ENCODE data around the gene MSI2.
"Not testable (repeated sequence)": the region's sequence is repeated elsewhere in the genome, so short reads cannot be mapped to it uniquely, and the experiment has no call there.

The MSI2 gene

DNA sequence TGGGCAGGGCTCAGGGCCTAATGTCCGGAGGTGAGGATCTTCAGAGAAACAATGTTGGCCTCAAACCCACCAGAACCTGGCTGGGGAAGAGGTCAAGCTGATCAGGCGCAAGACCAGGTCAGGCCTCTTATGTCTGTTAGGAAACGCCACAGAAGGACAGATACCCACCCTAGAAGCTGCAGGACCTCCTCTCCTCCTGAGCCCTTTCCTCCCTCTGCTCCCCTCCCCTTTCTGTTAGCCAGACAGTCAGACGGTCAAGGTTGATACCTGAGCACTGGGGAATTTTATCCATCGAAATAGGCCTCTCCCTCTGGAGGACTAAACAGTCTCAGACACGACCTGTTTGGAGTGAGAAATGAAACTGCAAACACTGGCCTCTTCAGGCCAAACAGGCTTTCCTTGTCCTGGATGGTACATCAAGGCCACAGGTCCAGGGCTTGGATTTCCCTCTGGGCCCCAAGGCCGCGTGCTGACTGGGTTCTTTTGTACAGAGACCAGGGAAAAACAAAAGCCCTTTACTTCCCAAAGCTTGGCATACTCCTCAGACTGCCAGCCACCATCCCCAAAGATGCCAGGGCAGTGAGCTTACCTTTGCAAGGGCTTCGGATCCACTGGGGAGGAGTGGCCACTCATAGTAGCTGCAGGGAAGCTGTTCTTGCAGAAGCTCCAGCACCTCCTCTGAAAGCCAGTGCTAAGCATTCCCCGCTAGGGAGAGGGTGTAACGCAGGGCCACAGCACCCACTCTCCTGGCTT, 353.0 kb downstream of the MSI2 start:
- no peak for DNase-seq

DNA sequence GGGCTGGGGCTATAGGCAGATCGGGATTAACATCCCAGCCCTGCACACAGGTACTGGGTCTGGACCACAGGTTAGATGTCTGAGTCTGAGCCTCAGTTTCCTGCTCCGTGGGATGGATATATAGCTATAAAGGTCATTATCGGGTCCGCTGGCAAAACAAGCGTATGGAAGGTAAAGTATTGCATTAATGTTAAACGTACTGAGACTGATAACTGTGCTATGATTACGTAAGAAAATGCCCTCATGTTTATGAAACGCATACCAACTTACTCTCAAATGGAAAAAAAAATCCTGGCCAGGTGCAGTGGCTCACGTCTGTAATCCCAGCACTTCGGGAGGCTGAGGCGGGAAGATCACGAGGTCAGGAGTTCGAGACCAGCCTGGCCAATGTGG, 353.6 kb downstream of the MSI2 start:
- no peak for DNase-seq

DNA sequence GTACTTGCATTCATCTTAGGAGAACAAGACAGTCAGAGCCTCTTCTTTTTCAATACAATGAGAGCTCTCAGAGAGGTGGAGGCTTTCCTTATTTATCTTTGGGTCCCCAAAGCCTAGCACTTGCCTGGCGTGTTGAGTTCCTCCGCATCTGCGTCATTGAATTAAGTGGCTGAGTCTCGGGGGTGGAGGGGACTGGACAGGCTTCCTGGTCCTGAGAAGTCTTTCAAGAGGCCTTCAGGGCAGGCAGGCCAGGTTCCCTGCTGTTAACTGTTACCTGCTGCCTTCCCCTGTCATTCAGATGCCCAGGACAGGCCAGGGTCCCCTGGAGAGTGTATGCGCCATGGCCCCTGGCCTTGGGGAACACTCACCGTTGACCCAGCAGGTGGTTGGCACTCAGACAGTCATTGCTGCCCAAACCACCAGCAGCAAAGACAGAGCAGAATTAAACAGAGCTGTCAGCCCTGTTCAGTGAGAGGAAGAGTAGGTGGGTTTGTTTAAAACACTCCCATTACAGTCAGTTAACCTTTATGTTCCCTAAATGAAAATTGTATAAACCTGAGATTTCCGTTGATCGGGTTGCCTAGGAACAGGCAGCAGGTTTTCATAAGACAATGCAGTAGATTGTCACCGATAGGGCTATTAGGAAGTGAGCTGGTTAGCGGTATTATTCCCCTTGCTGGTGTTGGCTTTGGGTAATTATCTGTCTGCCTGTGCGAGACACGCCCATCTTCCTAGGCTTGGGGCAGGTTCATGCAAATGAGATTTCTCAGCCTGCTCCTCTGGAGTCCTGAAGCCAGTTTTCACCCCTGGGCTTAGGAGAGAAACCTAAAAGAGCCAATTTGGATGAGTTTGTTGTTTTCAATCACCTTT, 356.1 kb downstream of the MSI2 start:
- DNase-seq = no peak

DNA sequence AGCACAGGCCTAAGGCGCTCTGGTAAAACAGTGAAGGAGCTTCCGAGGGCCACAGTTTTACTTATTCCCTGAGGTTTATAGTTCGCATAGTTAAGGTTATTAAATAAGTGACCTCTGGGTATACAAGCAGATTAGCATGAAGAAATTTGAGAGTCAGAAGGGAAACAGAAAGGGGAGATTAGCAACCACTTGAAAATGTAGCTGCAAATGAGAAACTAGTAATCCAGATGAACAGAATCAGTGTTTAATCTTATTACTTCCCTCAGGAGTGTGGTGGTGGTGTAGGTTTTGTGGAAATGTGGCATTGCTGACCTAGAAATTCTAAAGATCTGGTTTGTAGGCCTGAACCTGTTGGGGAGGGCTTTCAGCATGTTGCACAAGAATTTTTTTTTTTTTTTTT, 358.4 kb downstream of the MSI2 start:
- DNase-seq = no peak

DNA sequence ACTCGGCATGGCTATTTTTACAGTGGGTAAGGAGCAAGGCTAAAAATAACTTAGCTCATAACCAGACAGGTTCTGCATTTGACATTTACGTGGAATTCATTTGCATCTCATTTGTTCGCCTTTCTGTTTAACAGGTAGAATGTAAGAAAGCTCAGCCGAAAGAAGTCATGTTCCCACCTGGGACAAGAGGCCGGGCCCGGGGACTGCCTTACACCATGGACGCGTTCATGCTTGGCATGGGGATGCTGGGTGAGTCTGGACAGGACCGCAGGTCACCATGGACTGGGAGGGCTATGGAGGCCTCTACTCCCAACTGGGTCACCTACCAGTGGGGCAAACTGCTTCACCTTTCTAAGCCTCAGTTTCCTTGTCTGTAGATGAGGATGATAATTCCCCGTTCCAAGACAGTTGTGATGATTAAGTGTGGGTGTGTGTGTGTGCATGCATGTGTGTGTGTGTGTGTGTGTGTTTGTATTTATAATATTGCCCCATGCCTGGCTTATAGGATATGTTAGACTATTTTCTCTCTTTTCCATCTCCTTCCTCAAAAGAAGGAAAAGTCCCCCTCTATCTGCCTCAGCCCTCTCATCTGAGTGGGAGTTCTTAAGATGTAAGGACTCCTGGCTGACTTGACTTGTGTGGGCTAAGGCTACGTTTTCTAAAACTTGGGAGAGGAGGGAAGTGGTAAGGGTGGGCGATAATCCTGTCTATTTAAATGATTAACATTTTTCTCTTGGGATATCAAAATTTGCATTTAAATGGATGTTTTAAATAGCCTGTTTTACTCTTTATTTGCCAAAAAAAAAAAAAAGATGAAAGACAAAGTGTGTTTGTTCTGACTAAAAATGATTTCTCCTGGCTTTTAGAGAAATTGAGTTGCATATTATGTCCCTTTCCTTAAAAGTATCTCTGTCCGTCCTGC, 359.8 kb downstream of the MSI2 start:
- no peak for DNase-seq

DNA sequence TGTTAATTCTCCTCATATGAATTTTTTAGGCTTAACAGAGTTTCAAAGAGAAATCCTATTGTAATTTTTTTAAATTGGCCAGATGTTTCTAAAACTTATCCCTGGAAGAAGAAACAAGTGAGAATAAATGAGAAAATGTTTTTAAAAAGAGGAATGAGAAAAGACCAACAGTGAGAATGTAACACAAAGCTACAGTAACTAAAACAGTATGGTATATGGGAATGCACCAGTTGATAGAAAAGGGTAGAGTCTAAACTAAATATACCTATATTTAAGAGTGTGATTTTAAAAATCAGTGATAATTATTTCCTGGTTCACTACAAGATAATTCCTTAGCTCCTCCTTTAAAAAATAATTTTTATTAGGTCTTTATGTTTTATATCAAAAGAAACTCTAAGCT, 360.9 kb downstream of the MSI2 start:
- DNase-seq = no peak

DNA sequence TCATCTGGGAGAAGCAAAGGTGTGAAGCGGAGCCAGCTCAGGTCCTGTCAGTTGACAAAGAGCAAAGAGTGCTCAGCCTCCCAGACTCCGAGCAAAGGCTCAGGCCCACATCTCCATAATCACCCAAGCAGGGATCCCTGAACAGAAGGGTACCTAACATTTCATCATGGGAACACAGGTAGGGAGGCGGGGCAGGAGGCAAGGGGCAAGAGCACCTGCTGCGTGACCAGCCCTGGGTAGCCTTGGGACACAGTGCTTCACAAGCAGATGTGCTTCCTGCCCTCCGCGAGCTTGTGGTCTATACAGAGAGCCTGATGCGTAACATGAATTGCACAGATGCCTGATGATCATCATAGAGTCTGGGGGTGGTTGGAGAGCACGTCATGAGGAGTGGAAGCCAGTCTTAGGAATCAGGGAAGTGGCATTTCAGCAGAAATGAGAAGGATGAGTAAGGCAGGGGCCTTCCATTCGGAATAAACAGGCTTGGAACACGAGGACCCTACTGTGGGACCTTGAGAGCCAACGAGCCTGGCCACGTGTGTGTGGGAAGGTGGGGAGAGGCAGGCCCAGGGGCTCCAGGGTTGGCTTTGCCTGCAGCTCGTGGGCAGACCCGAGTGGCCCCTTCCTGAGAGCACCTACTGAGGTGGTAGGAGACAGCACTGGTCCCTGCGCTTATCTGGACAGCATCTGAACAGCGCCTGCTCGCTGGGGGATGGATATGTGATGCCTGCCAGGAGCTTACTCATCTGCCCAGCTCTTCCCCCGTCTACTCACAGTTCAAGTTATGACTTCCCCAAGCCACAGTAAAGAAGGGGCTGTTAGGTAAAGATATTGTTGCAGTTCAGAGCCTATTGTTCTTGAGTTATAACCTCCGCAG, 363.0 kb downstream of the MSI2 start:
- DNase-seq = no peak

DNA sequence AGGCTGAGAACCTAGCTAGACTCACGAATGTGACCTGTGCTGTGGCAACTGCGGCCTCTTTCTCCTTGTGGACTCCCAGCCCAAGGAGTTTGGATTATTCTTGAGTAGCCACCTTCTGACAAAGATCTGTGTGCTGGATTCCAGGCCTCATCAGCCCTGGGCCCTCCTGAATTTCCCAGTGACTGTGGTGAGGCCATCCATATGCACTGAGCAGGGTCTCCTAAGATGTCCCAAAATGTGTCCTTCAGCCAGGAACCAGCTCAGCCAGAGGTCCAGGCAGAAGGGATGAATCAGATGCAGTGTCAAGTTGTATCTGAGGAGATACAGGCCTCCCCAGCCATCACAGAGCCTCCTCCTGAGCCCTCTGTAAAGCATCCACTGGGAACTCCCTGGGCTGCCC, 364.3 kb downstream of the MSI2 start:
- DNase-seq = no peak

DNA sequence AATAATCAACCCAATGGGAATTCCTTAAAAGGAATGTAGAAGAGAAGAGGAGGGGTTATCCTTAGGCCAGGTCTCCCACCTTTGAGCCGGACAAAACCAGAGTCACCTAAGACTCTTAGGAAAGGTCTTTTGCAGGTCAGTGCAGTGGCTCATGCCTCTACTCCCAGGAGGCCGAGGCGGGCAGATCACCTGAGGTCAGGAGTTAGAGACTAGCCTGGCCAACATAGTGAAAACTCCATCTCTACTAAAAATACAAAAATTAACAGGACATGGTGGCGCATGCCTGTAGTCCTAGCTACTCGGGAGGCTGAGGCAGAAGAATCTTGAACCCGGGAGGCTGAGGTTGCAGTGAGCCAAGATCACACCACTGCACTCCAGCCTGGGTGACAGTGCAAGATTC, 365.5 kb downstream of the MSI2 start:
- not testable (repeated sequence) for DNase-seq

DNA sequence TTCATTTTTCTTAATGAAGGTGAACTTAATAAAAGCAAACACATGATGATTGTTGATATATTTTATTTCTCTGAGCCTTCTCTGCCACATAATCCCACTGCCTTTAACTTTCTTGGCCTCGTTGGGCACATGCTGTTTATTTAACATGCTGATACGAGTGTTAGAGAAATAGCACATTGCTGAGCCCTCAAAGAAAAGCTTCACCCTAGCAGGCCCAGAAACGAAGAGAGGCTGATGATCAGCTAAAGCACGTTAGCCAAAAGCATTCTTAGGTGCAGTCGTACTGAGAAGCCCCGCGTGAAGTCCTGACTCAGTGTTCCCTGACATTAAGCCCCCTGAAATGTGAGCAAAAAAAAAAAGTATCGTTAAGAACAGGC, 366.0 kb downstream of the MSI2 start:
- DNase-seq = no peak

DNA sequence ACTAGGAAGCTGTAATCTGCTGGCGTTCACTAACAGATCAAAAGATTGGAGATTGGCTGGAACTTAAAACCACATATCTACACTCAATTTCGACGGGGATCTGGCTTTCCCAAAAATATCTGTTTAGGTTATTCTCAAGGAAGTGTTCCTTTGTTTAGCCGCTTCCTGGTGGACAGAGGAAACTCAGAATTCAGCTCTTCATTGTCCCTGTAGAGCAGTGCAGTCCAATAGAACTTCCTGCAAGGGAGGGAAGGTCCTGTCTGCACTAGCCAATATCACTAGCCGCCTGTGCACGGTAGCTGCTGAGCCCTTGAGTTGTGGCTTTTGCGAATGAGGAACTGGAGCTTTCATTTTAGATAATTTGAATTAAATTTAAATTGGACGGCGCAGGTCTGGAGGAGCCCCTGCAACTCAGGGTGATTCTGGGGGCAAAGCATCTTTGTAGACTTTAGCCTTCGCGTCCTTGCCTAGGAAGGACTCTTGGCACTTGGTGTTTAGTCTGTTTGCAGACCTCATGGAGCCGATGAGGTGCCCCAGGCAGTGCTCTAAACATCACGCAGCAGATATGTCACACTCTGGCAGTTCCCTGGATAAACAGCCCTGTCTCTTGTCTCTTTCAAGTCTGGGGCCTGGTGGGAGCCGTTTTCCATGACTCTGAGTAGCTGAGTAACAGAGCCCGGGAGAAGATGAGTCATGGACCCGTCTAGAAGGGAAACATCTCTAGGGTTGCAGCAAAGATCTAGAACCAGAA, 366.5 kb downstream of the MSI2 start:
- no peak for DNase-seq

DNA sequence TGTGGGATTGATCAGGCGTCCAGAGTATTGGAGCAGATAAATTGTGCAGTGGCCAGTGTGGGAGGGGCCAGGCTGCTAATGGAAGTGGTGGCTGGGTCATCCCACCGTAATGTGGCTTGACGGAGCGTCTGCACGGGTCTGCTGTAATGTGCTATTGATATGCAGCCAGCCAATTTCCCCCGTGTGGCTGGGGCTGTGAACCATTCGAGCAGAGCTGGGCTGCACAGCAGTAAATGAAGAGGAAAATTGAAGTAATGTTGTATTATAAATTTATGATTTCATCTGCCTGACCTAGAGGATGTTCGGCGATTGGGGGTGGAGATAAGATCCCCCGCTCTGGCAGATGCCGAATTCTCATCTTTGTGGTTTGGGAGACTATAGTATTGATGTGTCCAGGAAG, 367.3 kb downstream of the MSI2 start:
- DNase-seq = no peak

DNA sequence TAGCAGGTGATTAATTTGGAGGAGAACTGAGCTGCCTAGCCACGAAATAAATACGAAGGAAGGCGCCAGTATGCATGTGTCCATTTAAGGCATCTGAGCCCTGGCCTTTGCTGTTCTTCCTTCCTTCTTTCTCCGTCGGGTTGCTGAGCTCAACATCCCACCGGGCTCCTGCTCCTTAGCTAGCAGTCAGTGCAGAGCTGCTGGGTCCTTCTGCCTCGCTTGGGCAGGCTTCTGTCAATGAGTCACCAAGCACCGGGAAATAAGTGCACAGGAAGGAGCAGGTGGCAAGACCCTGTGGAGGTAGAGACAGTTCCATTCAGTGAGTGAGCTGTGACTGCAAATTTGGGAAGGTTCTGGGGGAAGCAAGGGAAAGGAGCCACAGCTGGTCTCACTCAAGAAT, 368.1 kb downstream of the MSI2 start:
- no peak for DNase-seq

DNA sequence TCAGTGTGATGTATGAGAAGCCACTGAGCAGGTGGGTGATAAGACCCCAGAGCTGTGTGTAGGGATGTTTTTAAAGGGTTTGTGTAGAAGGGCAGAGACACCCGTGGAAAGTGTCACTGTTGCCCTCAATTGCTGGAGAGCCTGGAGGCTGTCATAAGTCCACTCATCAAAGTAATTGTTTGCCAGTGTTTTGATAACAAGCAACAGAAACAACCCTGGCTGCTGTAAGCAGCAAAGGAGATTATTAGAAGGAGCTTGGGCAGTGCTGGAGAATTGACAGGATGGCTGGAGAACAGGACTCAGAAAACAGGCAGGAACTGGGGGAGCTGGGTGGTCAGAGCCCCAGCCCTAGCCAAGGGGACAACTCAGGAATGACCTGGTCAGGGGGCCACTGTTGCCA, 369.2 kb downstream of the MSI2 start:
- no peak for DNase-seq

DNA sequence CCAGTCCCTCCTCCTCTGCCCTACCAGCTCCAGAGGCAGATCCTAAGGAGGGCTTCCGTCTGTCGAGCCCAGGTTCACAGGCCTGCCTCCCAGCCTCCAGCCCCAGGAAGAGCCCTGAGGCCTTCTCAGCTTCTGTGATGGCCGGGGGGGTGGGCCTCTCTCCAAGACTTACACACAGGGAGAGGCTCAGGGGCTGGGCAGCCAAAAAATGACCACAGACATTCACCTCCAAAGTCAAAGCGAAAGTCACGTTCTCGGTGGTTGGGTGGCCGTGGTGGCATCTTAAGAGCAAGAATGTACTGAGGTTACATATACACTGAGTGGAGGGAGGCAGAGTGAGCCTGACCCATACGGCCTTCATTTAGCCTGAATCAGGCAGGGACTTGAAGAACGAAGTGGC, 369.6 kb downstream of the MSI2 start:
- no peak for DNase-seq

DNA sequence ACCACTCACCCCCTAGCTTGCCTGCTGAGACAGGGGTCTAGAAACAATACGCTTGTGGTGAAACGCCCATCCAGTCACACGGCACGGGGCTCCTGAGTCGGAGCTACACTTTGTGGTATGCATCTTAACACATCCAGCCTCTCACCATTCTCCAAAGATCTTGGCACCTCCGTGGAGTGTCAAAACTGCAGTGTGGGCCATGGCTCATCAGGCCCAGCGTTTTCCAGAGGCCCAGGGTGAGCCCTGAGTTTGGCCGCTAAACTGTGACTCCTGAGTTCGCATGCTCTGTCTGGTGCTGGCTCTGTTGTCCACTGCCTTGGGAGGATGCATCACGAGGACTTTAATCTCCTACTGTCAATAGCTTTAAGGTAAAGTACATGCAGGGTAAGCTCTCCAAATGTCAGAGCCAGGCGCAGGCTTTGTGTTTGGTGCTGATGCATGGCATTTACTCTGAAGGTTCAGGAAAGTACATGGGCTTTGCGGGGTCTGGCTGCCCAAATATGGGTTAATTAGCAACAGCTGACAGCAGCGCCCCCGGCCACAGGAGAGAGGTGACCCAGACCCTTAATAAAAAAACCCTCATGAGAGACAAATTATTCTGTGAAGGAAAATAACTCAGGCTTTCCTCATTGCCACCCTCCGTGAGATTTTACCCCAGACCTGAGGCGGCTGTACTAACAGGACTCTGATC, 370.3 kb downstream of the MSI2 start:
- no peak for DNase-seq

DNA sequence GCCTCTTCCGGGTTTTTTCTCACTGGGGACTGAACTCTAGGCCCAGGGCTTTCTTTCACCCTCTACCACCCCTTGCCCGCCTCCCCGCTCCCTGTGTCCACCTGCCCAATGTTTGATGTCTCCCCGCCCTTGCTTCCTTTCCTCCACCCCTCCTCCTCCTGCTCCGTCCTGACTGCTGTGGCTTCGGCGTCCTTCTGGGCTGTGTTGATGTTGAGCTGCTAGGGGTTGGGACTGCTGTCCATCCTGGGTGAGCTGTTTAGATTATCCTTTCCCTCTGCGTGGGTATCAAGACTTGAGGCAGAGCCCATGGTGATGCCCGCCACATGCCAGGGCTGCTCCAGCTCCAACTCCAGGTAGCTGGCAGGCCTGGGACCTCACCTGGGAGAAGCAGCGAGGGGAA, 371.3 kb downstream of the MSI2 start:
- DNase-seq = no peak

DNA sequence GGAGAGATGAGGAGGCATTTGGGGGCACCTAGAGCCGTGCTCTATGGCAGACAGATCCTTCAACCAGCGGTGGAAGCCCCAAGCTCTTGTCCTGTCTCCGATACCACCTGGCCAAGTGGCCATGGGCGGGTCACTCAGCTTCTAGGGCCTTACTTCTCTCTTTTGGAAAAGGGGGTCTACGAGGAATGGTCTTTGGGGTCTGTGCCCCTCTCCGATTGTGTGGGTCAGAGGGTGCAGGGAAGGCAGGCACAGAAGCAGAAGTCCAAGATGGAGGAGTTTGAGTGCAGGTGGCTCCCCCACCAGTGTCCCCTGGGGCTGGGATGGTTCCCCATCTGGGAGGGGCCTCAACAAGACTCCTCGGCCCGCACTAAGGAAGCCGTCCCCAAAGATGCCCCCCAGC, 372.1 kb downstream of the MSI2 start:
- no peak for DNase-seq

DNA sequence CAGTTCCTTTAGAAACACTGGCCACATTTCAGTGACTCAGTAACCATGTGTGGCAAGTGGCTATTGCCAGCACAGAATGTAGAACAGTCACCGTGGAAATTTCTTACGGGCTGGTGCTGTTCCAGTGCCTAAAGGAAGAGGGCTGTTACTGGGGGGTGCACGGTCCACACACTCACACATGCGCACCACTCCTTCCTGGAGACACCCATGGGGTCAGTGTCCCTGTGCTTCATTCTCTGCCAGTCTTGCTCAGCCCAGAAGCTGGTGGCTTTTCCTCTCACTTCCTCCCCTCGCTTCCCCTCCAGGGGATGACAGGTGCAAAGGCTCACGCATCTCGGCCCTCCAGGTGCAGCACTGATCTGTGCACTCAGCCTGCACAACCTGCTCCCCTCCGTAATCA, 373.1 kb downstream of the MSI2 start:
- DNase-seq = no peak

DNA sequence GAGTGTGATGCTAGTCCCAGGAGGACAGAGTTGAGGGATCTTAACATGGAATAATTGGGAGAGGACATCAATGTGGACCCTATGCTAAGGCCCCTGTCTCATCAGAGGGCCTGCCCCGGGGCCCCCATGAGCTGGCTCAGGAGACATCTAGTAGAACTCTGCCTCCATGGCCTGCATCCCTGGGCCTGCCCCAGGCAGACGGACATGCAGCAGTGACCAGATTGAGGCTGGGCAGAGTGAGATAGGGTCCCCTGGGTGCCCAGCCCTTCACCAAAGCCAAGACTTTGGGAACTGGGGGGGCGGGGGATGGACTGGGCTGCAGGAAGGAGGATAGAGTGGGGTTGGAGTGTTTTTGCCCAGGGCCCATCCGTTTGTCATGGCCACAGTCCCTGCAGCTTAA, 373.6 kb downstream of the MSI2 start:
- no peak for DNase-seq

DNA sequence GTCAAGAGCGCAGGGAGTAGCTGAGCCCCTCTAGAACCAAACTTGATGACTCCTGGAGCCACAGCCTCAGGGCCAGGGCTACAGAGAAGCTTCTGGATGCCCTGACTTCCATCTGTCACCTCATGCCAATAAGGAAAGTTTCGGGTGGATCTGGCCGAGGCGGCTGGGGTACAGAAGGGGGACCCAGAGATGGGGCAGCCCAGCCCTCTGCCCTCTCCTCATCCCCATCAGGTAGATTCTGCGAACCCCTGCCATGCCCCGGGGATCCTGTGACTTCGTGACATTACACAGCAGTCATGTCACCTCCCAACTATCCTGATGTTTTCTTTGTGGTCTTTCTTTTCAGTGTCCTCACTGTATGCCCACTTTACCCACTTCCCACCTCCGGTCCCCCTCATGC, 374.4 kb downstream of the MSI2 start:
- DNase-seq = no peak

Measured in stimulated activated naive CD4-positive, alpha-beta T cell (primary cell).